Muscle layer of colon (tissue), 2 donors: ENCODE measurements around the gene PSME1.

Experiments used
- H3K27ac ChIP-seq: one replicate; pipeline ENCODE4 v1.7.0; 2013; ENCODE audit warnings: low read depth, mild to moderate bottlenecking, low read length, moderate library complexity
- H3K27me3 ChIP-seq, 2 donors: one replicate each; pipeline ENCODE4 v1.7.0; 2013; ENCODE audit warnings: low read length in 2 of 2, mild to moderate bottlenecking in 2 of 2; ENCODE audit not compliant: insufficient read depth in 2 of 2, control insufficient read depth in 1 of 2
- H3K36me3 ChIP-seq: one replicate; pipeline ENCODE4 v1.7.0; 2013; ENCODE audit warnings: mild to moderate bottlenecking, low read length; ENCODE audit not compliant: insufficient read depth
- H3K4me1 ChIP-seq: one replicate; pipeline ENCODE4 v1.7.0; 2013; ENCODE audit warnings: mild to moderate bottlenecking, low read length; ENCODE audit not compliant: insufficient read depth
- H3K4me3 ChIP-seq, 2 donors: one replicate each; pipeline ENCODE4 v1.7.0; 2013; ENCODE audit warnings: low read length in 2 of 2, low read depth in 1 of 2, mild to moderate bottlenecking in 1 of 2, moderate library complexity in 1 of 2
- H3K9ac ChIP-seq: one replicate; pipeline ENCODE4 v1.7.0; 2013; ENCODE audit warnings: low read length
- H3K9me3 ChIP-seq: one replicate; pipeline ENCODE4 v1.7.0; 2013; ENCODE audit warnings: mild to moderate bottlenecking, low read length
- donor health status: abdominal sarcoma.
- donor health status: Adenocarcinoma of cecum.

Gene PSME1

DNA sequence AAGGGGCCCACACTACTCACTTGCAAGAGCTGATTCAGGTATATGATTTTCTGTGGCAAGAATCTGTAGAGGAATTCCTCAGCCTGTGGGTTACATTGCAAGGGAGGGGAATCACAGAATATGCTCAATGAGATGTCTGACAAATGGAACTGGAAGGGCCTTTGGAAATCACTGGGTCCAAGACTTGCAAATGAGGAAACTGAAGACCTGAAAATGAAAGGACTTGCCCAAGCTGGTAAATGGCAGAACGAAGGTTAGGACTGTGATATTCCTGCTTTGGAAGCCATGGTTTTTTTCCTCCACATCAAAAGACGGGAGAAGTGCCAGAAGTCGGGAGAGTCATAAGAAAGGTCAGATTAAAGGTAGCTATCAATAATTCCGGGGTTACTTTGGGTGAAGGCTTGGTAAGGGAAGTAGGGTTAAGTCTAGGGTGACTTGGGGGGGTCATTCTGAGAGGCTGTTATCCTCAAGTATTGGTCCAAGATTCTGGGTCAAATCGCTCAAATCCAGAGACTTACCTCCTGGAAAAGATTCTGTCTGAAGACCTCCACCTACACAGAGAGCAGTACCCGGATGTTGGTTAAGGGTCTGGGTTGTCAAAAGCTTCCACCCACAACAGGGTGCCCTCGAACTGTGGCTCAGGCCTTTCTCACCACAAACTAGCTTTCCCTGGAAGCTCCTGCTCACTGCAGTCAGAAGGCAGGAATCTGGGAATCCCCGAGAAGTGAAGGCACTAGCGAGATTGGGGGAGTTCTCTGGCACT, 9.9 kb downstream of the PSME1 start:
- H3K4me1 ChIP-seq = peaks cover 36% of the 10 kb centered on the region

GRCh38 chr14:24146453-24146977, 10.5 kb downstream of the PSME1 start, which contains the start of gene PSME2:
Gene PSME2 (minus strand): TSS chr14:24146610. CDS start chr14:24146581, 29 bp downstream.
- Histone ChIP-seq H3K36me3 (peaks cover 37% of the 10 kb centered on the region), H3K4me1 (peaks cover 36% of the 10 kb centered on the region)

More for the DNA sequence above, 9.9 kb downstream of the PSME1 start:
- H3K4me3 ChIP-seq = peak overlapping the region; percentile 14 to 88
- no peaks in the 10 kb centered on the region for H3K27me3 ChIP-seq
- H3K9me3 ChIP-seq = no peaks in the 10 kb centered on the region
- H3K9ac ChIP-seq = peak overlapping the region; percentile 83
- H3K27ac ChIP-seq = peak overlapping the region; percentile 99
- H3K36me3 ChIP-seq = peaks cover 30% of the 10 kb centered on the region

GRCh38 chr14:24146978-24147760, 11.2 kb downstream of the PSME1 start, which contains the start of gene RNF31:
Gene RNF31 (plus strand): TSS chr14:24147498. CDS start chr14:24147699, 201 bp downstream.
- H3K36me3 ChIP-seq = peaks cover 43% of the 10 kb centered on the region
- no peaks in the 10 kb centered on the region for H3K9me3 ChIP-seq
- peak within 1 kb of the TSS; percentile 83 for H3K9ac ChIP-seq
- peak within 1 kb of the TSS; percentile 99 for H3K27ac ChIP-seq
- no peaks in the 10 kb centered on the region for H3K27me3 ChIP-seq
- H3K4me1 ChIP-seq = peaks cover 32% of the 10 kb centered on the region
- peak within 1 kb of the TSS; percentile 86 to 88 for H3K4me3 ChIP-seq

More at GRCh38 chr14:24146453-24146977, 10.5 kb downstream of the PSME1 start, which contains the start of gene PSME2:
- H3K27me3 ChIP-seq = no peaks in the 10 kb centered on the region
- H3K9me3 ChIP-seq = no peaks in the 10 kb centered on the region
- peak within 1 kb of the TSS; percentile 99 for H3K27ac ChIP-seq
- peak within 1 kb of the TSS; percentile 86 to 88 for H3K4me3 ChIP-seq
- peak within 1 kb of the TSS; percentile 83 for H3K9ac ChIP-seq

GRCh38 chr14:24147761-24148428, 11.9 kb downstream of the PSME1 start:
- Histone ChIP-seq H3K9ac (peak overlapping the region; percentile 72), H3K4me1 (peaks cover 30% of the 10 kb centered on the region), H3K36me3 (peaks cover 48% of the 10 kb centered on the region), H3K4me3 (peak overlapping the region; percentile 86 to 88), H3K27ac (peak overlapping the region; percentile 99), H3K9me3 (no peaks in the 10 kb centered on the region), H3K27me3 (no peaks in the 10 kb centered on the region)

- peaks cover 30% of the 10 kb centered on the region for H3K4me1 ChIP-seq
- H3K4me3 ChIP-seq = no peak overlapping the region
- H3K27ac ChIP-seq = no peak overlapping the region
- peaks cover 35% of the 10 kb centered on the region for H3K36me3 ChIP-seq
- H3K27me3 ChIP-seq = no peaks in the 10 kb centered on the region
- H3K9me3 ChIP-seq = no peaks in the 10 kb centered on the region
- H3K9ac ChIP-seq = no peak overlapping the region
Observed at GRCh38 chr14:24149302-24149969, 13.4 kb downstream of the PSME1 start.

DNA sequence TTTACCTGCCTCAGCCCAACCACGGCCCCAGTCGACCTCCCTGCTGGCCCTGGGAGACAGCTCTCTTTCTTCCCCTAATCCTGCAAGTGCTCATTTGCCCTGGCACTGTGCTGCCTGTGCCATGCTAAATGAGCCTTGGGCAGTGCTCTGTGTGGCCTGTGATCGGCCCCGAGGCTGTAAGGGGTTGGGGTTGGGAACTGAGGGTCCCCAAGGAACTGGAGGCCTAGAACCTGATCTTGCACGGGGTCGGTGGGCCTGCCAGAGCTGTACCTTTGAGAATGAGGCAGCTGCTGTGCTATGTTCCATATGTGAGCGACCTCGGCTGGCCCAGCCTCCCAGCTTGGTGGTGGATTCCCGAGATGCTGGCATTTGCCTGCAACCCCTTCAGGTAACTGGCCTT, 14.1 kb downstream of the PSME1 start:
- no peaks in the 10 kb centered on the region for H3K27me3 ChIP-seq
- peaks cover 30% of the 10 kb centered on the region for H3K4me1 ChIP-seq
- H3K36me3 ChIP-seq = peaks cover 41% of the 10 kb centered on the region
- H3K4me3 ChIP-seq = no peak overlapping the region
- H3K27ac ChIP-seq = no peak overlapping the region
- no peaks in the 10 kb centered on the region for H3K9me3 ChIP-seq
- H3K9ac ChIP-seq = no peak overlapping the region

DNA sequence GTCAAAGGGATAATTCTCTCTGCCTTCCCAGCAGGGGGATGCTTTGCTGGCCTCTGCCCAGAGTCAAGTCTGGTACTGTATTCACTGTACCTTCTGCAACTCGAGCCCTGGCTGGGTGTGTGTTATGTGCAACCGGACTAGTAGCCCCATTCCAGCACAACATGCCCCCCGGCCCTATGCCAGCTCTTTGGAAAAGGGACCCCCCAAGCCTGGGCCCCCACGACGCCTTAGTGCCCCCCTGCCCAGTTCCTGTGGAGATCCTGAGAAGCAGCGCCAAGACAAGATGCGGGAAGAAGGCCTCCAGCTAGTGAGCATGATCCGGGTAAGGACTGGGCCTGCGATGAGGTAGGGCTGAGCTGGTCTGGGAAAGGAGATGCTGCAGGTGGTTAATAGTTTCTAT, 14.6 kb downstream of the PSME1 start:
- Histone ChIP-seq H3K27ac (no peak overlapping the region), H3K36me3 (peaks cover 46% of the 10 kb centered on the region), H3K4me1 (peaks cover 26% of the 10 kb centered on the region), H3K27me3 (no peaks in the 10 kb centered on the region), H3K4me3 (no peak overlapping the region), H3K9me3 (no peaks in the 10 kb centered on the region), H3K9ac (no peak overlapping the region)

DNA sequence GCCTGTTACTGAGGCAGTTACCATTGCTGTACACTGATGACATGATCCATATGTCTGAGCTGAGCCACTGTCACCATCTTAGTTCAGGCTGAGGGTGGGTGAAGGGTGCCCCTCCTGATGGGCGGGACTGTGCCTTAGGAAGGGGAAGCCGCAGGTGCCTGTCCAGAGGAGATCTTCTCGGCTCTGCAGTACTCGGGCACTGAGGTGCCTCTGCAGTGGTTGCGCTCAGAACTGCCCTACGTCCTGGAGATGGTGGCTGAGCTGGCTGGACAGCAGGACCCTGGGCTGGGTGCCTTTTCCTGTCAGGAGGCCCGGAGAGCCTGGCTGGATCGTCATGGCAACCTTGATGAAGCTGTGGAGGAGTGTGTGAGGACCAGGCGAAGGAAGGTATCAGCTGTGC, 15.0 kb downstream of the PSME1 start:
- H3K36me3 ChIP-seq = peaks cover 50% of the 10 kb centered on the region
- H3K4me3 ChIP-seq = no peak overlapping the region
- no peaks in the 10 kb centered on the region for H3K27me3 ChIP-seq
- peaks cover 22% of the 10 kb centered on the region for H3K4me1 ChIP-seq
- no peak overlapping the region for H3K27ac ChIP-seq
- H3K9me3 ChIP-seq = no peaks in the 10 kb centered on the region
- no peak overlapping the region for H3K9ac ChIP-seq

- H3K27ac ChIP-seq = no peak overlapping the region
- H3K27me3 ChIP-seq = no peaks in the 10 kb centered on the region
- H3K9ac ChIP-seq = no peak overlapping the region
- H3K4me3 ChIP-seq = no peak overlapping the region
- no peaks in the 10 kb centered on the region for H3K9me3 ChIP-seq
- H3K36me3 ChIP-seq = peaks cover 51% of the 10 kb centered on the region
- H3K4me1 ChIP-seq = peaks cover 20% of the 10 kb centered on the region
Observed at GRCh38 chr14:24151404-24152080, 15.5 kb downstream of the PSME1 start.

DNA sequence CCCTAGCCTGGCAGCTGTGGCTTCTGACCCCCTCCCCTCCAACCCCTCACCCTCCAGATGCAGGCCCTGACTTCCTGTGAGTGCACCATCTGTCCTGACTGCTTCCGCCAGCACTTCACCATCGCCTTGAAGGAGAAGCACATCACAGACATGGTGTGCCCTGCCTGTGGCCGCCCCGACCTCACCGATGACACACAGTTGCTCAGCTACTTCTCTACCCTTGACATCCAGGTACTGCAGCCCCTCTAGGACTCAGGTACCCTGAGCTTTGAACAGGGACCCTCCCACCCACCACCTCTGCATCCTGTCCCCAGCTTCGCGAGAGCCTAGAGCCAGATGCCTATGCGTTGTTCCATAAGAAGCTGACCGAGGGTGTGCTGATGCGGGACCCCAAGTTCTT, 19.1 kb downstream of the PSME1 start:
- Histone ChIP-seq H3K9me3 (no peaks in the 10 kb centered on the region), H3K27ac (no peak overlapping the region), H3K9ac (no peak overlapping the region), H3K36me3 (peaks cover 66% of the 10 kb centered on the region), H3K4me3 (no peak overlapping the region), H3K4me1 (no peaks in the 10 kb centered on the region), H3K27me3 (no peaks in the 10 kb centered on the region)
